GM12801 (cell line): ENCODE results near the gene BIN1.

ENCODE experiments used
- TF ChIP-seq, protein P1 (sequence below): IDR thresholded peaks from one replicate; pipeline ENCODE4 v1.5.1; 2011; ENCODE audit warnings: control low read depth; ENCODE audit not compliant: insufficient read length; ENCODE audit errors: extremely low read depth

BIN1 gene

DNA sequence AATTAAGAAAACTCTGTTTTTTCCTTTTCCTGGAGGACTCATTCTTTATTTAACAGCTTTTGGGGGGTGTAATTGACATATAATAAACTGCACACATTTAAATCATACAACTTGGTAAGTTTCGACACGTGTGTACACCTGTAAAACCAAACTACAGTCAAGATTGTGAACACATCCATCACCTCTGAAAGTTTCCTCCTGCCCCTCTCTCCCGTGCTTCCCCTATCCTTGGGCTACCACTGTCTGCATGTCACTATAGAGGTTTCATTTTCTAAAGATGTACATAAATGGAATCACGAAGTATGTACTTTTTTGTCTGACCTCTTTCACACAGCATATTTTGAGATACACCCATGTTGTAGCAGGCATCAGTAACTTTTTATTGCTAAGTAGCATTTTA is 100.0 kb downstream of the BIN1 start:
- TF ChIP-seq, protein P1, sequence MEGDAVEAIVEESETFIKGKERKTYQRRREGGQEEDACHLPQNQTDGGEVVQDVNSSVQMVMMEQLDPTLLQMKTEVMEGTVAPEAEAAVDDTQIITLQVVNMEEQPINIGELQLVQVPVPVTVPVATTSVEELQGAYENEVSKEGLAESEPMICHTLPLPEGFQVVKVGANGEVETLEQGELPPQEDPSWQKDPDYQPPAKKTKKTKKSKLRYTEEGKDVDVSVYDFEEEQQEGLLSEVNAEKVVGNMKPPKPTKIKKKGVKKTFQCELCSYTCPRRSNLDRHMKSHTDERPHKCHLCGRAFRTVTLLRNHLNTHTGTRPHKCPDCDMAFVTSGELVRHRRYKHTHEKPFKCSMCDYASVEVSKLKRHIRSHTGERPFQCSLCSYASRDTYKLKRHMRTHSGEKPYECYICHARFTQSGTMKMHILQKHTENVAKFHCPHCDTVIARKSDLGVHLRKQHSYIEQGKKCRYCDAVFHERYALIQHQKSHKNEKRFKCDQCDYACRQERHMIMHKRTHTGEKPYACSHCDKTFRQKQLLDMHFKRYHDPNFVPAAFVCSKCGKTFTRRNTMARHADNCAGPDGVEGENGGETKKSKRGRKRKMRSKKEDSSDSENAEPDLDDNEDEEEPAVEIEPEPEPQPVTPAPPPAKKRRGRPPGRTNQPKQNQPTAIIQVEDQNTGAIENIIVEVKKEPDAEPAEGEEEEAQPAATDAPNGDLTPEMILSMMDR: no peak

DNA sequence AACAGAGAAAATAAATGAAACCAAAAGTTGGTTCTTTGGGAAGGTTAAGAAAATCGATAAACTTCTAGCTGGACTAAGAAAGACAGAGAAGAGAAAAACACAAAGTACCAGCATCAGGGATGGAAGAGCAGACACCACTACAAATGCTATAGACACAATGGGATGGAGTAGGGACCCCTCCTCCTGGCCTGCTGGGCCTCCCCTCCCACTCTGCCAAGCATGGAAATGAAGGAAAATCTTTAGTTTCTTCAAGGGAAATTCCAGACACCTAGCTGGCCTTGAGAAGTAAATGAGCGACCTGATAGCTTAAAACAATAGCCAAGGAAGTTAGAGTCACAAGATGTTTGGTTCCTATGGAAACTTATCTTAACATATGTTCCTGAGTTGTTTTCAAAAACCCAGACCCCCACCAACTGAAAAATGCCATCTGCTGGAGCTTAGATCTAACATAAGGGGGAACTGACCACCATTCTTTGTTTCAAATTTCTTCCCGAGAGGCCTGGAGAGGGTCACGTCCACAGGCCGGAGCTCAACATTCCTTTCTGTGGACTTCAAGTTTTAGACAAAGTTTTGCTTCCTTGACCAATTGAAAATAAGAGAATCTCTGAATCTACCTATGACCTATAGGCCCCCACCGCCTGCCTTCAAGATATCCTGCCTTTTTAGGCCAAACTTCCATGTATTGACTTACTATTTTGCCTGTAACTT is 101.9 kb downstream of the BIN1 start:
- TF ChIP-seq, protein P1: no peak

GRCh38 chr2:127003070-127003800 is 103.7 kb downstream of the BIN1 start:
- TF ChIP-seq, protein P1: no peak

DNA sequence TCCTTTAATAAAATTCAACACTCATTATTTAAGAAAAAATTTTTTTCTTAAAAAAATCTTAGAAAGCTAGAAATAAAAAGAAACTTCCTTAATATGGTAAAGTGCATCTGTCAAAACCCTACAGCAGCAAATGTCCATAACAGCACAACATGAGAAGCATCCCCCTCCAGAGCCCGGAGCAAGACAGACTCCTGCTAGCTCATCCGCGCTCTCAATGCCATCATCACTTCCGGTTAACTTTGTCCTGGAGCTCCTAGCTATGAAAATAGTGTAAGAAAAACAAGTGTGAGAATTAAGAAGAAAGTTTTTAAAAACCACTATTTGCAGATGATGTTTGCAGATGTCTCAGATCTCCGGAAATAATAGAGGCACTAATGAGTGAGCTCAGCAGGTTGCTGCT is 105.2 kb downstream of the BIN1 start:
- TF ChIP-seq, protein P1: no peak

- TF ChIP-seq, protein P1: no peak
These were observed 106.0 kb downstream of the BIN1 start for GRCh38 chr2:127000937-127001336.

GRCh38 chr2:127000194-127000593 is 106.8 kb downstream of the BIN1 start:
- TF ChIP-seq, protein P1: no peak

- TF ChIP-seq, protein P1: no peak
These were observed 107.7 kb downstream of the BIN1 start for GRCh38 chr2:126999106-126999756.
